Left ventricle myocardium inferior (tissue), 1 donor: ENCODE measurements around the gene SNAP29. TPM values are rescaled to one million over a fixed set of nuclear protein-coding genes. Genes with fewer than 3 reads are reported as not detected.

Experiments
- DNase-seq: peaks from one replicate; pipeline ENCODE4 v3.0.0-alpha.2; 2020
- H3K27ac ChIP-seq: fragments of 200-600 bp; replicated peaks from 2 replicates; pipeline ENCODE4 v1.8.0; 2021
- H3K27me3 ChIP-seq: fragments of 200-600 bp; 2 replicates; pipeline ENCODE4 v1.8.0; 2021; ENCODE audit warnings: low read depth
- H3K36me3 ChIP-seq: fragments of 200-600 bp; 2 replicates; pipeline ENCODE4 v1.8.0; 2021
- H3K4me1 ChIP-seq: fragments of 200-600 bp; 2 replicates; pipeline ENCODE4 v1.8.0; 2021
- H3K4me3 ChIP-seq: fragments of 200-600 bp; 2 replicates; pipeline ENCODE4 v1.8.0; 2021; ENCODE audit warnings: mild to moderate bottlenecking, moderate library complexity
- H3K9me3 ChIP-seq: fragments of 200-600 bp; replicated peaks from 2 replicates; pipeline ENCODE4 v1.8.0; 2021
- intact Hi-C: fragments of 100-400 bp; cut with micrococcal nuclease; formaldehyde crosslinking; loops from one replicate; pipeline ENCODE4 v1.11.0; 2022
- total RNA-seq: library from RNA; stranded (reverse); fragmentation: NEBNext Ultra II Directional; extraction: Animal tissue kit (Norgen Biotek cat#: 25700); gene quantifications from one replicate; pipeline ENCODE4 v1.2.1, GENCODE V29; 2021
- TF ChIP-seq, protein P1 (sequence below): fragments of 200-600 bp; IDR thresholded peaks from 2 replicates; pipeline ENCODE4 v1.8.0; 2021; ENCODE audit warnings: antibody characterized with exemption, mild to moderate bottlenecking, borderline replicate concordance
- donor health status: DM: no; HTN: yes; CAD: no; lungs with severe emphysema.

Gene SNAP29
- total RNA-seq, 1 donor from 2014 or later, result 25.8 TPM

- Histone ChIP-seq H3K4me3 (peak overlapping the region; percentile 90), H3K36me3 (peaks cover 6% of the 10 kb centered on the region), H3K4me1 (peaks cover 58% of the 10 kb centered on the region), H3K9me3 (no peaks in the 10 kb centered on the region), H3K27ac (peak overlapping the region; percentile 94), H3K27me3 (no peaks in the 10 kb centered on the region)
- no peak for DNase-seq
- TF ChIP-seq, protein P1, sequence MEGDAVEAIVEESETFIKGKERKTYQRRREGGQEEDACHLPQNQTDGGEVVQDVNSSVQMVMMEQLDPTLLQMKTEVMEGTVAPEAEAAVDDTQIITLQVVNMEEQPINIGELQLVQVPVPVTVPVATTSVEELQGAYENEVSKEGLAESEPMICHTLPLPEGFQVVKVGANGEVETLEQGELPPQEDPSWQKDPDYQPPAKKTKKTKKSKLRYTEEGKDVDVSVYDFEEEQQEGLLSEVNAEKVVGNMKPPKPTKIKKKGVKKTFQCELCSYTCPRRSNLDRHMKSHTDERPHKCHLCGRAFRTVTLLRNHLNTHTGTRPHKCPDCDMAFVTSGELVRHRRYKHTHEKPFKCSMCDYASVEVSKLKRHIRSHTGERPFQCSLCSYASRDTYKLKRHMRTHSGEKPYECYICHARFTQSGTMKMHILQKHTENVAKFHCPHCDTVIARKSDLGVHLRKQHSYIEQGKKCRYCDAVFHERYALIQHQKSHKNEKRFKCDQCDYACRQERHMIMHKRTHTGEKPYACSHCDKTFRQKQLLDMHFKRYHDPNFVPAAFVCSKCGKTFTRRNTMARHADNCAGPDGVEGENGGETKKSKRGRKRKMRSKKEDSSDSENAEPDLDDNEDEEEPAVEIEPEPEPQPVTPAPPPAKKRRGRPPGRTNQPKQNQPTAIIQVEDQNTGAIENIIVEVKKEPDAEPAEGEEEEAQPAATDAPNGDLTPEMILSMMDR, result no peak
- intact Hi-C loops, result no loop called here
These were observed 808 bp downstream of the SNAP29 start for GRCh38 chr22:20859615-20860014.

GRCh38 chr22:20862540-20862939 is 3.7 kb downstream of the SNAP29 start:
- H3K36me3 ChIP-seq, result peaks cover 6% of the 10 kb centered on the region
- intact Hi-C loops, result no loop called here
- TF ChIP-seq, protein P1, result no peak
- H3K9me3 ChIP-seq, result no peaks in the 10 kb centered on the region
- H3K27me3 ChIP-seq, result no peaks in the 10 kb centered on the region
- H3K4me1 ChIP-seq, result peaks cover 63% of the 10 kb centered on the region
- no peak overlapping the region for H3K27ac ChIP-seq
- no peak for DNase-seq
- no peak overlapping the region for H3K4me3 ChIP-seq

DNA sequence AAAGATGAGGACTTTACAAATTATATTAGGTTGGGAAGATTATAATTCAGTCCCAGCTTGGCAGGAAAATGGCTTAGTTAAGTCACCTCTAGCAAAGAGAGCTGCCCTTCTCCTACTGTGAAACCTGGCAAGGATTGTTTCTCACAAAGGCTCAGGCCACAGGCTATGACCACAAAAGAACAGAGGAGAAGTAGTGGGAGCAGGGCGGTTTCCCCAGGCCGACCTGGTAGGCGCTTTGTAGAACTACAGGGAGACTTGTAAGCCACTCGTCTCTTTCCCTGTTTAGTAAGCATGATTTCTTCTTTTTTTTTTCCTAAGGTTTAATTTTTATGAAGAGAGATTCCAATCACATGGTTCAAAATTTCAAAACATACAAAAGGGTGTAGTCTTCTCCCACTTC is 4.6 kb downstream of the SNAP29 start:
- H3K27ac ChIP-seq, result no peak overlapping the region
- no peaks in the 10 kb centered on the region for H3K27me3 ChIP-seq
- peaks cover 63% of the 10 kb centered on the region for H3K4me1 ChIP-seq
- H3K9me3 ChIP-seq, result no peaks in the 10 kb centered on the region
- peaks cover 6% of the 10 kb centered on the region for H3K36me3 ChIP-seq
- TF ChIP-seq, protein P1, result no peak
- intact Hi-C loops, result no loop called here
- H3K4me3 ChIP-seq, result no peak overlapping the region
- no peak for DNase-seq

DNA sequence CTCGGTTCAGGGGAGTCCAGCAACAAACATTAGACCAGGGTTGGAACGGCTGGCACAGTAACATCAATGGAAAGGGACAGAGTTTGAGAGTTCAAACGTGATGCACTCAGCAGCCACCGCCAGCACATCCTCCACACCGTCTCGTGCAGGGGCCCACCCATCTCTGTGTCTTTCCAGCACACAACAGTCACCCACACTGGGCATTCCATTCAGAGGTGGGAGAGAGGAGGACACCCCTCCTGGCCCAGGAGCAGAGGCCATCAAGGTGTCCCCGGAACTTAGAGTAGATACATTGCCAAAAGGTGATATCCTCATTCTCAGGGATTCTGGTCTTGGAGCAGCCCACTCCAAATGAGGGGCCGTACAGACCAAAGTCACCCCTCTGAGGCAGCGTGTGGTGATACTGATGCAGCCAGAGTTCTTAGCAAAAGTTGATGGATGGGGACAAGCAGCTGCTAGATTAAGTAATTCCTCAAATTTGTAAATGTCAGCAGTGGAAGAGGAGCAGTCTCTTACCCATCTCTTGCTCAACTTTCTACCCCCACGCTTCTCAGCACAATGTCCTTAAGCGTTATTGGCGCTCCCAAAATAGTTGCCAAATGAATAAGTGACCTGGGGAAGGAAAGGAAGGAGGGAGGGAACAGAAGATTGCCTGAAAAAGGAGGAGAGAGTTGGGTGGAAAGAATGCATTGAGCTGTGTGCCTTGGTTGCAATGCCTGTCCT is 5.5 kb downstream of the SNAP29 start:
- Histone ChIP-seq H3K36me3 (peaks cover 6% of the 10 kb centered on the region), H3K27me3 (no peaks in the 10 kb centered on the region), H3K4me1 (peaks cover 59% of the 10 kb centered on the region), H3K4me3 (no peak overlapping the region), H3K9me3 (no peaks in the 10 kb centered on the region), H3K27ac (no peak overlapping the region)
- DNase-seq, result no peak
- intact Hi-C loops, result no loop called here
- TF ChIP-seq, protein P1, result no peak

- no peaks in the 10 kb centered on the region for H3K27me3 ChIP-seq
- no peak overlapping the region for H3K4me3 ChIP-seq
- DNase-seq, result no peak
- H3K4me1 ChIP-seq, result peaks cover 49% of the 10 kb centered on the region
- TF ChIP-seq, protein P1, result no peak
- intact Hi-C loops, result no loop called here
- H3K27ac ChIP-seq, result no peak overlapping the region
- H3K9me3 ChIP-seq, result no peaks in the 10 kb centered on the region
- peaks cover 8% of the 10 kb centered on the region for H3K36me3 ChIP-seq
These were observed 6.5 kb downstream of the SNAP29 start for GRCh38 chr22:20865331-20865730.
